DMS114 treated with DMSO at 0.1 percent for 48 hours (cell line): ENCODE data around the gene ARHGEF25.
"Not testable (repeated sequence)": the region's sequence is repeated elsewhere in the genome, so short reads cannot be mapped to it uniquely, and the experiment has no call there.

Experiments
- DNase-seq: peaks from one replicate; lab custom pipeline; 2025; ENCODE audit not compliant: unreplicated experiment; lab: John Stamatoyannopoulos, UW

The ARHGEF25 gene

GRCh38 chr12:57584690-57585089 lies 26.5 kb upstream of the ARHGEF25 start:
- DNase-seq, result no peak

- no peak for DNase-seq
Observed at GRCh38 chr12:57585156-57585555, 26.1 kb upstream of the ARHGEF25 start.

DNA sequence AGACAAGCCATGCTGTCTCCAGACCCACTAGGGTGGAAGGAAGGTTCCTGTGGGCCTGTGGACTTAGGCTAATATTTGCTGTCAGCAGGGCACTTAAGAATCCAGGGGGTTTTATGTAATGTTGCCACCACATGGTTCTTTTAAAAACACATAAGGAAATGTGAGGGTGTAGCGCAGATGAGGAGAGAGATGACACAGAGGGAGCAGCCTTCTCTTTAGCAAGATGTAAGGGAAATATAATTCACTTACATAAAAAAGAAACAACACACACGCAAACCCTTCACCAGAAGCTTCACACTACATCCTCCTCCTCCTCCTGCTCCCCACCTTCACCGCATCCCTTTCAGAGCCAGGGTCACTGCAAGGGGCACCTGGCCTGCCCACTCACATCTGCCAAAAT lies 25.1 kb upstream of the ARHGEF25 start:
- DNase-seq, result no peak

DNA sequence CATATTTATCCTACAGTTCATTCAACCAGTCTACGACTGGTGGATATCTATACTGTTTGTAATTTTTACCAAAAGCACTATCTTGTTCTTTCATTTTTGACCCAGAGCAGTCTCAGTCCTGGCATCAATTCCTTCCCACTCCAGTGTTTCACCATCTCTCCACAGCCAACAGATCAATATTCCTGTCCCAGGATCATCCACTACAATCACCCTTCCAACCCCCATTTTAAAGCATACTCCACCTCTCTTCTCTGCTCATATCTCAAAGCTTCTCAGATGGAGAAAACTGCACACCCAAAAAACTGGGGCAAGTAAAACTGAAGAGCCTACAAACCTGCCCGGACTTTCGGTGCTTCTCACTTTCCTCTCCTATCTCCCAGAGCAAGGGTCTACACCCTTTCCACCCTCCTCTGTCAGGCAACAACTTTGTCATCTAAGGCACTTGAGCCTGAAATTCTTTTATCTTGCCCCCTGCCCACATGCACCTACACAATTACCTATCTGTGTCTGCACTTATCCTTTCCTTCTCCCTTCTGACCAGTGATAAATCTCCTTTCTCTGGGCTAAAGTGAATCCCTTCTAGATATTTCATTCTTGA lies 24.3 kb upstream of the ARHGEF25 start:
- no peak for DNase-seq

- not testable (repeated sequence) for DNase-seq
Observed at GRCh38 chr12:57588951-57589610, 22.2 kb upstream of the ARHGEF25 start.

DNA sequence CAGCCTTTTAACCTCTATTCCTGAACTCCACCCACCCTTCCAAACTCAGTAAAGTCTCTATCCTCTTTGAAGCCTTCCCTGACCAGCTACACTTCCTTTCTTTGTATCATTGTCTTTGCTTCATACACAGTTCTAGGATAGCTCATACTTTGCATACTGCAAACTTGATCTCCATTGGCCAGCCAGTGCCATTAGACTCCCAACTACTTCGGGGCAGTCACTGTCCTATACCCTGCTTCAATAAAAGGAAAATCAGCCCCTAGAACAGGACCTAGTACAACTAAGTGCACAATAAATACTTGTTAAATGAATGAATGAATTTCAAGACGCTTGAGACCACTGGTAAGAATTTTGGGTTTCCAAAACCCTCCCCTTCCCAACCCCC lies 20.8 kb upstream of the ARHGEF25 start:
- DNase-seq, result no peak

GRCh38 chr12:57590864-57591781 lies 20.1 kb upstream of the ARHGEF25 start, which contains the start of gene PIP4K2C:
TSS of gene PIP4K2C (plus strand) at chr12:57591192. CDS start at chr12:57591290, 98 bp downstream.
- DNase-seq, result peak; percentile 52

GRCh38 chr12:57591782-57592325 lies 19.4 kb upstream of the ARHGEF25 start:
- DNase-seq, result no peak

DNA sequence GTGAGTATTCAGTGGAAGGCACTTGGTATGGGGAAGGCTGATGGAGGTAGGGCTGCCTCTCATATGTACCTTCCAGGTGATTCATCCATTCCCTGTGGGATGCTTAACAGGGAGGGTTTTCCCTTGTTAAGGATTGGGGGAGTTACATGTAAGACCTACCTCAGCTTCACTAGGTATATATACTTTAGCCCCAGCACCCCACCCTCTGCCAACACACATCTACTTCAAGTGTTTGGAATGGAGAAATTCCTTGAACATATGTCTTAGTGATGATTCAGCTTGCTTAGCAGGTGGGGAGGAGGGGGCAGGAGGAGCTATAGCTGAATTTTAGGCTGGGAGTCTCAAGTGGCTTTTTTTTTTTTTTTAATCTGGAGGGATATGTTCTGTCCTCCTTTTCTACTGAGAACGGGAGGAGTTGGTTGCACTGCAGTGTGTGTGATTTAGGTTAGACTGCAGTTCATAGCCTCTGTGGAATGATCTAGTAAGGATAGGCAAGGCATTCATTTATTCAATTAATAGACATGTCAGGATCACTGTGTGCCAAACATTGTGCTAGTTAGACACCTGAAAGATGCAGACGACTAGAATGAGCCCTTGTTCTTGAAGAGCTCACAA lies 18.6 kb upstream of the ARHGEF25 start:
- DNase-seq, result no peak

DNA sequence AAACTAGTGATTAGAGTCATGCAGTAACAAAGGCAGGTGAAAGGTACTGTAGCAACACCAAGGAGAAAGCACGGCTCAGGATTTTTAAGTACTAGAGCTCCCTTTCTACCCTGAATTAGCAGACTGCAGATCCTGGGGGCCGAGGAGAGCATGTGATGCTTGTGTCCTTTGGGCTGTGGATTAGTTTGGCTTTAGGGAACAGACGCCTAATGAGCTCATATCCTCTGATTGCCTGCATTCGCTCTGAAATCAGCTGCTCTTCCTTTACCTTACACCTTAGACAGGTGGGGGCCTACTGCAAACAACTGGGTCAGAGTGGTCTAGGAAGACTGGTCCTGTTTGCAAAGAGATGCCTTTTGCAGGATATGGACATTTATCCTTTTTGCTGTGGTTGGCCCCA lies 18.0 kb upstream of the ARHGEF25 start:
- no peak for DNase-seq

- DNase-seq, result no peak
Observed at GRCh38 chr12:57600395-57600794, 10.8 kb upstream of the ARHGEF25 start.

DNA sequence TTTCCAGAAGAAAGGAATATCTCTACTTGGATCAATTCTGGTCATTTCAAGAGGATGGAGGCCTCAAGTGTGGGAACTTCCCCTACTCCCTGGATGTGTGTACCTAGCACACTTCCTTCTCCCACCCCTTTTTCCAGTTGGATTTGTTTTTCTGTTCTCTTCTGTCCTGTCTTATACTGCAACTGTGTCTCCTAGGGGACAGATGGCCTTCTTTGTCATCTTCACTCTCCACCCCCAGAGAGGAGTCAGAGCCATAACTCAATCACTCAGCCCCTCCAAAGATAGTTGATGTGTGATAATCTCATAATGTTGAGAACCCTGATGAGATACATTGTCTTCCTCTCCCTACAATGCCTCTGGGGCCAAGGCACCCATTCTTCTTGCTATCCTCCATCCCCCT lies 8.7 kb upstream of the ARHGEF25 start:
- no peak for DNase-seq

DNA sequence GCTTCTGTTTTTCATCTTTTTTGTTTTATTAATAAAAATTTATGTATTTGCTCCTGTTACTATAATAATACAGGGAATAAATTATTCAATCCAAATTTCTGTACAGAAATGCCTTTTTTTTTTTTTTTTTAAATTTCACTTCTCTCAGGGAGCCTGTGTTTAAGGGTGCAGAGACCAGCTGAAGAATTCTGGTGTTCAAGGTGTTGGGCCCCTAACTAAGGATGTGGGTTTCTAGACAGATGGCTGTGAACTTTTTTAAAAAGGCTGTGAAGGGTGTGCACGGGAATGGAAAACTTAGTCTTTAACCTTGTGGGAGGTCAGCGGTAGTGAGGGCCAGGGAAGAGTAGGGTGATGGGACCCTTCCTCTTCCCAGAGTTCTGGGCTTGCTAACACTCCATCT lies 7.9 kb upstream of the ARHGEF25 start:
- DNase-seq, result no peak

- DNase-seq, result no peak
Observed at GRCh38 chr12:57603815-57604453, 7.3 kb upstream of the ARHGEF25 start.

DNA sequence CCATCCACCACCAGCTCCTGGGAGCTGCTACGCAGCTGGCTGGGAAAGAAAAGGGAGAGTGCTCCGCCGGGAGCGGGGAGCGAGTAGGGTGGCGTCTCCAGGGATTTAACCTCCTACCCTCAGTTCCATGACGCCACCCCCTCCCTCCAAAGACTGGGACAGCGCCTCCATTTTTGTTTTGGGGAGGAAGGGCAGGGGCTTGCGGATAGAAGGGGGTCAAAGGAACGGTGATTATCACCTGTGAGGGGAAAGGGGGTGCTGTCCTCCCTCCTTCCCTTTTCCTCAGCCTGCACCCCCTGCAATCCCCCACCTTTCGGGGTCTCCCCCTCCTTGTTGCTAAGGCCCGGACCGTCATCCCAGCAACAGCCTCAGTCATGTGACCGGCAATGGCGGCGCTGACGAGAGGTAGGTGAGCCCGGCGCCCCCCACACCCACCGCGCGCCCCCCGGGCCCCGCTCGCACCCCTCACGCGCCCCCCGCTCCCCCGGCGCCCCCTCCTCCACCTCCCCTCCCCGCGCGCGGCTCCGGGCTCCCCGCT lies 6.7 kb upstream of the ARHGEF25 start, which contains the start of gene DTX3:
Gene DTX3, plus strand, starts transcription at position 371 of the 538 bp plus-strand sequence. CDS start 1,694 bp downstream, outside the sequence.
- no peak for DNase-seq

GRCh38 chr12:57604992-57605810 lies 6.0 kb upstream of the ARHGEF25 start:
- no peak for DNase-seq

DNA sequence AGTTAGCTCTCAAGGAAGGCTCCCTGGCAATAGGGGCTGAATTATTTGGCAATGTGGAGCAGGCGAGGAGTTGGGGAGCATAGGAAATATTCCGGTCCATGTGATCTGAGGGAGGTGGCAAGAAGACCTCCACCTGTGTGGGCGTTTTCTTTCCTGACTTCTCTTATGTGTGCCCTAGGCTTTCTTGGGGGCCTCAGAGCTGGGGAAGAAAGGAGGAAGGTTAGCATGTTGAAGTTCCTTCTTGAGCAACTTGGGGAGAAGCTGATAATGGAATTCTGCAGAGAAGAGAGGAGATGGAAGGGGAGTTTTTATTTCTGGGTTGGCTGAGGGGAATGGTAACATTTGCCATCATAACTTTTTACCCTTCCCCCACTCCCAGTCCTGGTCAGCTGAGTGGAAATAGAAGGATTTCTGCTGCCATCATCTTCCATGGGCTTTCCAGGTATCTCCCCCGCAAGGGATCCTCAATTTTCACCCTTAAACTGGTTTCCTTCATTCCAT lies 5.4 kb upstream of the ARHGEF25 start:
- no peak for DNase-seq

DNA sequence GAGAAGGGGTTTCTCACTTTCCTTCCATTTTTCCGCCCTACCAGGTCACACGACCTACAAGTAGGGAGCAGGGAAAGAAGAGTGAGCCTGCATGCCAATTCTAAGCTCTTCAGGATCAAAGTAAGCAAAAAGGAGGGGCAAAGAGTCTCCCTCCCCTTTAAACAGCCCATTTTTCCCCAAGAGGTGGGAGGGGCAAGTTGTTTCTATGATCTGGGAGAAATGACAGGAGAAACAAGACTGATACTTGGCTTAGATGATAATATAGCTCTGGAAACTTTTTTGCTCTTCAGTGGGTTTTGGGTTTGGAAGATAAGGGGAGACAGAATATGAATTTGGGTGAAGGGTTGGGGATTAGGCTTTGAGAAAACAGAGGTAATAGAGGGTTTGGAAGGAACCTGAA lies 4.8 kb upstream of the ARHGEF25 start:
- no peak for DNase-seq

- no peak for DNase-seq
Observed at GRCh38 chr12:57606821-57607220, 4.4 kb upstream of the ARHGEF25 start.
